GM21447 (cell line): ENCODE results near the gene DIP2C.
"Not testable (repeated sequence)": the region's sequence is repeated elsewhere in the genome, so short reads cannot be mapped to it uniquely, and the experiment has no call there.

ENCODE experiments used
- ATAC-seq: cut with Tn5 transposase; IDR thresholded peaks from one replicate; pipeline ENCODE4 v1.9.1; 2021; ENCODE audit not compliant: unreplicated experiment

DIP2C gene

DNA sequence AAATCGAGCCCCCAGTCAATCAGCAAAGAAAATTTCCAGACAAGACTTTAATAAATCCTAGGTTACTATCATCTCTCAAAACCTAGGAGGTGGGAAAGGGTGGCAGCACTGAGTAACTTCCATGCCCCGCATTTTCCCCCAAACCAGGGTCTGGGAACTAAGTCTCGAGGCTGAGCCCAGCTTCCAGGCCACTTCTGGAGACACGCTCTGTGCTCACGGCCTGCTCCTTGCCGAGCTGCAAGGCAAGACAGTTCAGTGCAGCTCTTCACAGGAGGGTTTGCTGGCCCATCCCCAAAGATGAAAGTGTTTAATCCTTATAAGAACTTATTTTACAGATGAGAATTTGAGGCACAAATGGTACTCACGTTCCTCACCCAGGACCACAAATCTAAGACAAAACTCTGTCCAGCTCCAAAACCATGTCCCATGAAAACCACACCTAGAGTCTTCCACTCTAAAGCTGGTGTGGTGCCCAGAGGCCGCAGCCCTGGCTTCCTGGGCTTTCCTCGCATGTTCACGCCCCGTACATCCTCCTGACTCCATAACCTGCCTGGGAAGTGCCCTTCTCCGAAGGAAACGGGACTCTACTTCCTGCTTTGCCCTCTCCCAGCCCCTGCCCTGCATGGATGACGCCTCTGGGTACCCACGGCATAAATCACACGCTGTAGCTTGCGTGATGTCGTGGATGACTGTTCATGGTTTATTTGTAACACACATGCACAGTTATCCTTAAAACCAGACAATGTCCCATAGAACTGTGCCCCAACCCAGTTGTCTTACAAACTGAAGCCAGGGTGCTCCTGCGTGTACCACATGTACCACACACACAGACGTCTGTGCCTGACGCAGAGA lies 201.2 kb downstream of the DIP2C start:
- no peak for ATAC-seq

DNA sequence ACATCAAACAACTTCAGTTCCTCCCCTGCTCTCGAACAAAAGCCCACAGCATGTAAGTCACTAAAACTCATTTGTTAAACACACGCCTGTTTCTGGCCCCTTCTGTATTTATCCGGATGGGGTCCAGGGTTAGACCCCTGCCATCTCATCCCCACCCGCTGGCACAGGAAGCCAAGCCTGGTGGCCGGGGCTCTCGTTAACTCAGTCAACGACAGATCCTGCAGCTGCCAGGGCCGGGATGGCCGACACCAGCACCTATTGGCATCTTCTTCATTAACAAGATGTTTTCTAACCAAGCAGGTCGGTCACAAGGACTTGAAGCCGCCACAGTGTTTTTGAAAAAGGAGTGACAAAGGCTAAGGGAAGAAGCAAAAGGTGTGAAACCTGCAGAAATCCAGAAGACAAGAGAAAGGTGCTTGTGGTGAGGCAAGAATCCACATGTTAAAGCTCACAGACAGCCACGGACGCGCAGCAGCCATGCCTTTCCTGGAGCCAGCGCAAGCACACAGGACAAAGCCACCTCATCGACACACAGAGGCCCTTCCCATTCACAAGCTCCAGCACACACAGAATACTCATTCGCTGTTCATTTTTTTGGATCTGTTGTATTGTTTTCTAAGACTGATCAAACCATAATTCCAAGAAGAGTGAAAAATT lies 202.7 kb downstream of the DIP2C start:
- no peak for ATAC-seq

- no peak for ATAC-seq
These were observed 203.3 kb downstream of the DIP2C start for GRCh38 chr10:486206-486605.

GRCh38 chr10:485776-486175 lies 203.7 kb downstream of the DIP2C start:
- no peak for ATAC-seq

DNA sequence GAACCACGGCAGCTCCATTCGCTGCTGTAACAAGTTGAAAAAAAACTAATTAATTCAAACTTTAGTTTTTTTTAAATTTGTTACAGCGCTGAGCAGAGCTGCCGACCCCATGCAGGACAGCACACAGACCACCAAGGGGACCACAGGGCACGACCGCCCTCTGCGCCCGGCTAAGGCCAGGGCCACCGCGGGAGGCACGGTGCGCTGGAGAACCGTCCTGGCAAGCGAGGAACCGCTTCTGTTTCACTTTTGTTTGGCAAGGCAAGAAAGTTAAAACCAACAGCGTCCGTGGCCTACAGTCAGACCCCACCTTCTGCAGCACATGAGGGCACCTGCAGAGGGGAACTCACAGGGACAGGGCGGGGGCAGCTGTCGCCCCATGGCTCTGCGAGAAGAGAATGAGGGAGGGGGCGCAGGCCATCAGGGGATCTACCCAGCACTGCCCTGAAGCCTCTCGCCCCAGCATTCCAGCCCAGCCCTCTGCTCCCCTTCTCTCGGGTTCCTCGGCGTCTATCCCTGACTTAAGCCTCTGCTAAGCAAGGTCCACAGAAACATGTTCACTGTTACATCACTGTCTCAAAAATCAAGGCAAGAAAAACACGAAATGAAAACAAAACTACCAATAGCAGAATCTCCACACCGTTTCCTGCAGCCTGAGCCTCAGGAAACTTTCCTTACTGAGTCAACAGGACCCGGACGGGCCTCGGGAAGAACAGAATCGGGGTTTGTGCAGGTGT lies 204.4 kb downstream of the DIP2C start:
- peak; percentile 71 for ATAC-seq

GRCh38 chr10:484441-484924 lies 205.0 kb downstream of the DIP2C start:
- ATAC-seq = peak; percentile 66

- no peak for ATAC-seq
These were observed 206.2 kb downstream of the DIP2C start for GRCh38 chr10:483261-483660.

DNA sequence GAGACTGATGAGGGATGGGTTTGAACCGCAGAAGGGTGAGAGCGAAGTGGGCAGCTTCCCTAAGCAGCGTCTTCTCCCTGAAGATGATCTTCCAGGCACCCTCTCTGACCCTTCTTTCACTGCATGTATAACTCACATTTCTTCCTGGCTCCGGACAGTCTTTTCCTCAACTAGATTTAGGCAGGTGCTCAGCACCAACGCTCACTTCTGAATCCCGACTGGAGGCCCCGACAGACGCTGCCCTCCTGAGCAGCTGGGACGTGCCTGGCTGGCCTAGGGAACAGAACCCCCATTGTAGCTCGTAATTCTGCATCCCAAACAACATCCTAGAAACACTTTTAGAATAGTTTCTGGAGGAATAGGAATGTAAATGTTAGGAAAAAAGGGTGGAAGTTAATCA lies 206.6 kb downstream of the DIP2C start:
- ATAC-seq = no peak

- ATAC-seq = no peak
These were observed 207.4 kb downstream of the DIP2C start for GRCh38 chr10:482051-482501.

DNA sequence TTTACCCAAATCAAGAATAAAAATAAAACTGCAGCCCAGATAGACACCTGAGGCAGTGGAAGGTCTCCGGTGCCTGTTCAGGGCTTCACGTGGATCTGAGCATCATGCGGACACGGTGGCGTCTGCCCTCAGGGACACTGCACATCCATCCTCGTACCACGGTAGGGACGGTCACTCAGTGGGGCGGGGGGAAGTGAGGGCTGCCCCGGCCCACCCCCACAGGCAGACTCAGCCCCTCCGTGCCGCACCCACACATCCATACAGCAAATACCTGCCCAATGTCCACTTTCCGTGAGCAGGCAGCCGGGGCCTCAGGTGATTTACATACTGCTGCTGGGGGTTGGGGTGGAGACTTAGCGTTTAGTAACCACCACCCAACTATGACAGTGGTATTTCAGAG lies 207.8 kb downstream of the DIP2C start:
- ATAC-seq = no peak

GRCh38 chr10:480928-481552 lies 208.4 kb downstream of the DIP2C start:
- ATAC-seq = no peak

DNA sequence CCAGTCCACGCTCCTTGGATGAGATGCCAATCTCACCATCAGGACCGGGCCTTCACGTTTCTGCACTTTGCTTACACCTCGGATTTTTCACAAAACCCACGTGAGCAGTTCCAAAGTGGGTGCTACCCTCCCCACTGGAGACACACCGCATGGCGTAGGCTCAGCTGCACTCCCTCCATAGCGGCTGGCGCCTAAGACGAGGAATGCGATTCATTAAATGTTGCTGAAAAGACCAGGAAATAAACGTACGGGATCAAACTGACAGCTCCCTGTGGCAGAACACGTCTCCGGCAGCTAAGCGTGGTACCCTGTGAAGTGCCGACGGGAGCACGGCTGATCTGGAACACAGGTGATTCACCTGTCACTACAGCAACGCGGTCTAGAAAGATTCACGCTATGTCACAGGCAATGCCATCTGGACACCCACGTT lies 209.0 kb downstream of the DIP2C start:
- ATAC-seq = no peak

DNA sequence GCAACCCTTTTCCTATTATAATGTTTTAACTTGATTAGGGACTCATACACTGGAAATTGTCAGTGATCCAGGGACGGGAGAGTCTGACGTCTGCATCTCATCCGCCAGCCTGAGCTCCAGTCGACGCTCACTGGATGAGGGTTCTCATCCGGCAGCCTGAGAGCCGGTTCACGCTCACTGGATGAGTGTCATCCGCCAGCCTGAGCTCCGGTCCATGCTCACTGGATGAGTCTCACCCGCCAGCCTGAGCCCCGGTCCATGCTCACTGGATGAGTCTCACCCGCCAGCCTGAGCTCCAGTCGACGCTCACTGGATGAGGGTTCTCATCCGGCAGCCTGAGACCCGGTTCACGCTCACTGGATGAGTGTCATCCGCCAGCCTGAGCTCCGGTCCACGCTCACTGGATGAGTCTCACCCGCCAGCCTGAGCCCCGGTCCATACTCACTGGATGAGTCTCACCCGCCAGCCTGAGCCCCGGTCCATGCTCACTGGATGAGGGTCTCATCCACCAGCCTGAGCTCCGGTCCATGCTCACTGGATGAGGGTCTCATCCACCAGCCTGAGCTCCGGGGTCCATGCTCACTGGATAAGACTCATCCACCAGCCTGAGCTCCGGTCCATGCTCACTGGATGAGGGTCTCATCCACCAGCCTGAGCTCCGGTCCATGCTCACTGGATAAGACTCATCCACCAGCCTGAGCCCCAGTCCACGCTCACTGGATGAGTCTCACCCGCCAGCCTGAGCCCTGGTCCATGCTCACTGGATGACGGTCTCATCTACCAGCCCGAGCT lies 209.6 kb downstream of the DIP2C start:
- ATAC-seq = not testable (repeated sequence)

GRCh38 chr10:478471-479245 lies 210.8 kb downstream of the DIP2C start:
- ATAC-seq = no peak

- ATAC-seq = no peak
These were observed 211.8 kb downstream of the DIP2C start for GRCh38 chr10:477620-478019.

DNA sequence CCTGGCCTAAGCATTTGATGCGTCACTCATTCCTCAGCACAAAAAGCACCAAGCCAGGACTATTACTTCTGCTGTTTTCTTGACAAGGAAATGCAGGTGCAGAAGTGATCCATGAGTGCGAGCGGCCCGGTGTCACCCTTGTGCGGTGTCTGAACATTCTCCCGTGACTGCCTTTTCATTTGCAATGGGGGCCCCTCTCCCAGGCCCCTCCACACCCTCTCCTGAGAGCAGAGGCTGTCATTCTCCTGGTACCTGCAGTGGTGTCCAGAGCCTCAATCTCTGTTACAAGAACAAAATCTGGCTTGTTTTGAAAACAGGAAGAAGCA lies 213.1 kb downstream of the DIP2C start:
- ATAC-seq = no peak

DNA sequence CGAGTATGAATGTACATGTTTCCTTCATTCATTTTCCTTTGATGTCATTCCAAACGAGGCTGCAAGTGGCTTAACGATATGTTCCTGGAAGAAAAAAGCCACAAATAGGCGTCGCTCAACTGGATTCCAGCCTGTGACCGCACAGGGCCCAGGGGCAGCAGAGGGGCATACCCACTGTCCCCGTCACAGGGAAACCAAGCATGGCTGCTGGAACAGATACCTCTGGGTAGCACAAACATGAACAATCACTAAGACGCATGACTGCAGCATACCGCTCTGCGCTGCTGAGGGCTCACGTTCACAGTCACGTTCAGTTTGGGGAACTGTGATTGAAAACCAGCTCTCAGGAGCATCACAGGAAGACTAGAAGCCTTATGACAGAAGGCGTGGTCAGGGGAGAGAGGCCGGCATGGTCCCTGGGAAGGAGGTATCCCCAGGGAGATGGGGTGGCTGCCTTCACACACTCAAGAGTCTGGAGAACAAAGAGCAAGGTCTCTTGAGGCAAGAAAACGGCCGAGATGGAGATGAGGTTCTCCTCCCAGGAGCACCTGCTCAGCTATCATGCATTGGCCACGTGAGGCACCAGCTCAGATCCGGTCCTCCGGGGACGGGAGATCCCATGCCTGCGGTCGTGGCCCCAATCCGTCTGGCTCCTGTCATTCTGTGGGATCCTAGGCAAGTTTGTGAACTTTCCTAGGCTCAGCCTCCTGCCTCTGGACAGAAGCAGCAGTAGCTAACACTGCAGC lies 213.6 kb downstream of the DIP2C start:
- no peak for ATAC-seq

GRCh38 chr10:474946-475345 lies 214.5 kb downstream of the DIP2C start:
- no peak for ATAC-seq

GRCh38 chr10:474406-474805 lies 215.1 kb downstream of the DIP2C start:
- no peak for ATAC-seq
